Thoracic aorta (tissue), 2 donors: ENCODE data around the gene SYNGR1. TPM values are rescaled to one million over a fixed set of nuclear protein-coding genes. Genes with fewer than 3 reads are reported as not detected.
A peak's percentile ranks its signal among the peaks of the same experiment; 100 is the strongest.

Source experiments
- ATAC-seq: fragments of 150-250 bp; one replicate; pipeline ENCODE4 v1.8.0; 2017; ENCODE audit warnings: low read depth; ENCODE audit not compliant: insufficient number of reproducible peaks, low FRiP score
- DNase-seq: peaks from one replicate; pipeline ENCODE4 v3.0.0-alpha.2; 2020; ENCODE audit warnings: low spot score
- H3K27ac ChIP-seq, 2 donors: fragments of 200-600 bp; sonication (generic); 1 replicate in 1 of 2; 2 replicates in 1 of 2; pipeline ENCODE4 v1.5.1; 2016; ENCODE audit warnings: mild to moderate bottlenecking in 2 of 2, moderate library complexity in 2 of 2
- H3K27me3 ChIP-seq: fragments of 200-600 bp; sonication (generic); replicated peaks from 2 replicates; pipeline ENCODE4 v1.6.0; 2016; ENCODE audit warnings: mild to moderate bottlenecking; ENCODE audit not compliant: insufficient read depth
- H3K36me3 ChIP-seq: fragments of 200-600 bp; sonication (generic); one replicate; pipeline ENCODE4 v1.5.1; 2016
- H3K4me1 ChIP-seq, 2 donors: fragments of 200-600 bp; sonication (generic); 1 replicate in 1 of 2; 2 replicates in 1 of 2; pipeline versions ENCODE4 v1.5.1 to v1.6.0; 2016; ENCODE audit warnings: low read depth in 2 of 2, mild to moderate bottlenecking in 1 of 2; ENCODE audit not compliant: control insufficient read depth in 1 of 2
- H3K4me3 ChIP-seq: fragments of 200-600 bp; sonication (generic); 2 replicates; pipeline ENCODE4 v1.5.1; 2016; ENCODE audit warnings: mild to moderate bottlenecking
- H3K9me3 ChIP-seq: fragments of 200-600 bp; sonication (generic); 2 replicates; pipeline ENCODE4 v1.5.1; 2016
- total RNA-seq, 2 donors: library from RNA; depleted of rRNA; stranded (reverse); fragments of >200 nt; gene quantifications; one replicate each; pipeline versions ENCODE4 v1.1.0 to v1.2.3, GENCODE V29; 2016
- TF ChIP-seq, protein P1 (sequence below): fragments of 200-600 bp; sonication (generic); IDR thresholded peaks from one replicate; pipeline ENCODE4 v1.5.1; 2019; ENCODE audit warnings: antibody characterized with exemption

Gene SYNGR1
- total RNA-seq, 2 donors from 2014 or later, result 9.1 to 12.9 TPM

DNA sequence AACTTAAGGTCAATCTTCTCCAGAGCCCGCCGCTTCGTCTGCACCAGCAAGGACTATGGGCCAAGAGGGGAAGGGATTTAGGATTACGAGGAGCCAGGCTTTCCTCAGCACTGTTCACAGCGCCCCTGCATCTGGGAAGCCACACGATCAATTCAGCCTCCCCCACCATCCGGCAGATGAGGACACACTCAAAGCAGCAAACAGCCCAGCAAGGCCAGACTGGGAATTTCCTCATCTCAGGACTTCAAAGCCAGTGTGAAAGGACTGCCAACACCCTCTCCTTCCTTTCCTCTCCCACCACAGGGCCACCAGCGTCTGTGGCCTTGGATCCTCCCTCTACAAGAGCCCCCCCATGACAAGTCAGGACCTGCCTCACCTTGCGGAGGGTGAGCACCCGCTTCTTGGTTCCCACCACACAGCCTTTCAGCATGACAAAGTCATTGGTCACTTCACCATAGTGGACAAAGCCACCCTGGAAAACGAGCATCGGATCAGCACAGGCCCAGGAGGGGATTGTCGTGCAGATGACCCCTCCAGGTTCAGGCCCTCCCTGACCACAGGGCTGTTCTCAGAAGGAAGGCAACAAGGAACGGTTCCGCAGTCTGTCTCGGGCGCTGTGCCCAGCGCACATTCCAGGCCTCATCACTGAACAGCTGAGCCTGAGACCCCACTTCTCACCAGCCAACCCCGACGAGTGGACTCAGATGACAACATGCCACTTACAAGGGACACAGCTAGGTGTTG lies 36.4 kb upstream of the SYNGR1 start:
- Histone ChIP-seq H3K9me3 (no peaks in the 10 kb centered on the region), H3K27ac (no peak overlapping the region), H3K4me3 (no peak overlapping the region), H3K27me3 (no peaks in the 10 kb centered on the region), H3K36me3 (peaks cover 62% of the 10 kb centered on the region), H3K4me1 (peaks cover 16 to 52% of the 10 kb centered on the region in 2 donors)
- ATAC-seq (no peak), DNase-seq (no peak)
- TF ChIP-seq, protein P1, sequence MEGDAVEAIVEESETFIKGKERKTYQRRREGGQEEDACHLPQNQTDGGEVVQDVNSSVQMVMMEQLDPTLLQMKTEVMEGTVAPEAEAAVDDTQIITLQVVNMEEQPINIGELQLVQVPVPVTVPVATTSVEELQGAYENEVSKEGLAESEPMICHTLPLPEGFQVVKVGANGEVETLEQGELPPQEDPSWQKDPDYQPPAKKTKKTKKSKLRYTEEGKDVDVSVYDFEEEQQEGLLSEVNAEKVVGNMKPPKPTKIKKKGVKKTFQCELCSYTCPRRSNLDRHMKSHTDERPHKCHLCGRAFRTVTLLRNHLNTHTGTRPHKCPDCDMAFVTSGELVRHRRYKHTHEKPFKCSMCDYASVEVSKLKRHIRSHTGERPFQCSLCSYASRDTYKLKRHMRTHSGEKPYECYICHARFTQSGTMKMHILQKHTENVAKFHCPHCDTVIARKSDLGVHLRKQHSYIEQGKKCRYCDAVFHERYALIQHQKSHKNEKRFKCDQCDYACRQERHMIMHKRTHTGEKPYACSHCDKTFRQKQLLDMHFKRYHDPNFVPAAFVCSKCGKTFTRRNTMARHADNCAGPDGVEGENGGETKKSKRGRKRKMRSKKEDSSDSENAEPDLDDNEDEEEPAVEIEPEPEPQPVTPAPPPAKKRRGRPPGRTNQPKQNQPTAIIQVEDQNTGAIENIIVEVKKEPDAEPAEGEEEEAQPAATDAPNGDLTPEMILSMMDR, result no peak

DNA sequence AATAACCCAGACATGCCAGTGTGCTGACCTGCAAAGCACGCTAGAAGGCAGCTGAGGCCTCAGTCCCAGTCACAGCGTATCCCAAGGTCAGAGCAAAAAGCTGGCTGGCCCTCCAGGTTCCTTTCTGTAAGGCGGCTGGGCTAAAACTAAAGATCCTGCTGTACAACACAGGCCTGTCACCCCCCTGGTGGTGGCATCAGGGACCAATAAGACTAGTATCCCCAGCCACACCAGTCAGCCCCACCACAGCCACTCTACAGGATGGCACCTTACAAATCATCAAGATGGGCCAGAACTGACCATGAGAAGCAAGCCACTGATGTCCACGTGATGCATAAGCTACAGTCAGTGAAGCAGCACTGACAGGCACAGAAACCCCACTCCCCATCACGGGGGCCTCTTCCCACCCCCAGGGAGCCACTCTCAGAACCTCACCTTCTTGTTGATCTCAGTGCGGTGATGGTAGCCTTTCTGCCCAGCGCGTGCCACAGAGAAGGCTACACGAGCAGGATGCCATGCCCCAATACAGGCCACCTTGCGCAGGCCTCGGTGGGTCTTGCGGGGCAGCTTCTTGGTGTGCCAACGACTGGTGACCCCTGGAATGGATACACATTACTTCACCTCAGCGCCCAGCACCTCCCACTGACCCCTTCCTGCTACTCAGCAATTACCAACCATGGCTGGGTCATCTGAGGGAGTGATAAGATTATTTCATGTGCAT lies 35.4 kb upstream of the SYNGR1 start:
- peaks cover 15 to 48% of the 10 kb centered on the region in 2 donors for H3K4me1 ChIP-seq
- no peaks in the 10 kb centered on the region for H3K9me3 ChIP-seq
- DNase-seq, result no peak
- no peak for ATAC-seq
- peak overlapping the region in 1 of 2 donors; percentile 22 for H3K27ac ChIP-seq
- H3K27me3 ChIP-seq, result no peaks in the 10 kb centered on the region
- peaks cover 62% of the 10 kb centered on the region for H3K36me3 ChIP-seq
- TF ChIP-seq, protein P1, result peak; percentile 10
- H3K4me3 ChIP-seq, result no peak overlapping the region

DNA sequence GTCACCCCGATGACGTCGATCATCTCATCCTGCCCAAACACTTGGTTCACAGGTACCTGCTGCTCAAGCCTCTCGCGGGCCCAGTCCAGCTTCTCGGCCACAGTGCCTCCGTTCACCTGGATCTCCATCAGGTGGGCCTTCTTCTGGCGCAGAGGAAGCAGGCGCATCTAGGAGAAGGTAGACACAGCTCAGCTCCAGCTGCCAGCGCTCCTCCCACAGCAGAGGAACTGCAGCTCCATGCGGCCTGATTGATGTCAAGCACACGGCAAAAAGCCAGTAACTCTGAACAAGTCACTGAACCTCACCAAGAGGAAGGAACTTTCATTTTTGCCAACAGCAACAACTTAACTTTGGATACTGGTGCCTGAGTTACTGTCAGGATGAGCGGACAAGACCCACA lies 34.4 kb upstream of the SYNGR1 start:
- DNase-seq (no peak), ATAC-seq (no peak)
- H3K4me3 ChIP-seq, result no peak overlapping the region
- H3K36me3 ChIP-seq, result peaks cover 62% of the 10 kb centered on the region
- H3K4me1 ChIP-seq, result peaks cover 15 to 47% of the 10 kb centered on the region in 2 donors
- TF ChIP-seq, protein P1, result no peak
- H3K27ac ChIP-seq, result peak overlapping the region in 1 of 2 donors; percentile 22
- no peaks in the 10 kb centered on the region for H3K9me3 ChIP-seq
- no peaks in the 10 kb centered on the region for H3K27me3 ChIP-seq

DNA sequence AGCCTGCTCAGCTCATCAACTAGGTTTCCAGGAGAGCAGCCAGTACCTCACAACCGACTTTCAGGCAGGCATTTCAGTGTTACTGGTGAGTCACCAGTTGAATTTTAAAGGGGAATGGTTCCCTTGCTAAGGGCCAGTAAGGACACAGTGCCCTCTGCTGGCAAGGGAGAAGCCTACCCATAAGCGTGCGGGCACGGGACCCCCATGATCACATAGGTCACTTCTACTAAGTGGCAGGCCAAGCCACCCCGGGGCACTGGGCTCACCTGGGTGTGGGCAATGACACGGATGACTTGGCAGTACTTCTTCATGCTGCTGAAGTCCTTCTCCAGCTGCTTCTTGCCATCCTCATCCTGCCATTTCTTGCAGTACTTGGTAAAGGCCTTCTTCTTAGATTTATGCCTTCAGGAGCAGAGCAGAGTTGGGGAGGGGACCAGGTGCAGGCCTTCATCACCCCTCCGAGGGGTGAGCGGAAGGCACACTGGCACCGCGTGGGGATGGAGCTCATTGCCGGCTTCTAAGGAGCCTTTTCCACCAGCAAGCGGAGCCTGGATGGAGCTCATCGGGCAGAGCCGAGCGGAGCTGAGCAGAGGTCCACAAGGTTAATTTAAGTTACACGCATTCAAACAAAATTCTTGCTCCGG lies 33.2 kb upstream of the SYNGR1 start:
- H3K27ac ChIP-seq, result peak overlapping the region; percentile 10 to 22
- H3K27me3 ChIP-seq, result no peaks in the 10 kb centered on the region
- DNase-seq (no peak), ATAC-seq (peak; percentile 53)
- peaks cover 60% of the 10 kb centered on the region for H3K36me3 ChIP-seq
- peak overlapping the region; percentile 45 for H3K4me3 ChIP-seq
- H3K4me1 ChIP-seq, result peaks cover 15 to 47% of the 10 kb centered on the region in 2 donors
- TF ChIP-seq, protein P1, result peak; percentile 84
- H3K9me3 ChIP-seq, result no peaks in the 10 kb centered on the region
